Measurements from ENCODE around the gene SH3PXD2A. TPM values are rescaled to one million over a fixed set of nuclear protein-coding genes. Genes with fewer than 3 reads are reported as not detected.

Gene SH3PXD2A
- total and polyA plus RNA-seq, 2 experiments from 2014 or later: 1.8 to 5.0 TPM

- TF ChIP-seq CTCF (conservative IDR thresholded peaks at IDR 0.05; ENCODE audit: low read depth in 2 of 2): no peak
- TF ChIP-seq JUNB (IDR thresholded peaks at IDR 0.05; ENCODE audit: unreplicated experiment): no peak
Measured at GRCh38 chr10:103568505-103568904, 286.9 kb downstream of the SH3PXD2A start (continued).

GRCh38 chr10:103566536-103566935 is 288.8 kb downstream of the SH3PXD2A start:
- H3F3A ChIP-seq (replicated peaks; ENCODE audit: low read depth): no peaks in the 10 kb centered on the region
- H3K4me1 Mint-ChIP-seq: no peaks in the 10 kb centered on the region; the same call in 1 of the 3 replicates
- H3K4me3 ChIP-seq: no peak overlapping the region
- no peak overlapping the region for H3K4me2 ChIP-seq
- H3K27ac Mint-ChIP-seq: no peak overlapping the region
- no peak for ATAC-seq
- TF ChIP-seq CREB1 (CRISPR knock-in tag; IDR thresholded peaks at IDR 0.05; ENCODE audit: low read depth) (no peak), JUNB (IDR thresholded peaks at IDR 0.05; ENCODE audit: unreplicated experiment) (no peak), POLR2AphosphoS5 (IDR thresholded peaks at IDR 0.05; ENCODE audit: low read depth) (no peak), ZNF114 (CRISPR knock-in tag; IDR thresholded peaks at IDR 0.05) (no peak)
- no peaks in the 10 kb centered on the region for H3K9me3 Mint-ChIP-seq
- no peaks in the 10 kb centered on the region for H3K9me2 ChIP-seq (ENCODE audit: insufficient read depth)
- H3K36me3 Mint-ChIP-seq (ENCODE audit: low read depth): no peaks in the 10 kb centered on the region
- DNase-seq (ENCODE audit: low spot score): no peak
- no peaks in the 10 kb centered on the region for H4K20me1 ChIP-seq (replicated peaks; ENCODE audit: insufficient read depth)
- no peaks in the 10 kb centered on the region for H3K79me2 ChIP-seq (replicated peaks; ENCODE audit: insufficient read depth)
- H3K27me3 Mint-ChIP-seq (ENCODE audit: insufficient read depth, low read depth, poor library complexity): peaks cover 3% of the 10 kb centered on the region
- no peak overlapping the region for H3K4me3 Mint-ChIP-seq
- no peaks in the 10 kb centered on the region for H3K36me3 ChIP-seq (ENCODE audit: insufficient read depth)
- no peaks in the 10 kb centered on the region for H3K27me3 ChIP-seq (ENCODE audit: insufficient read depth)
- H3K27ac ChIP-seq (ENCODE audit: low read depth): no peak overlapping the region
- no peak overlapping the region for H2AFZ ChIP-seq
- H3K4me1 ChIP-seq (ENCODE audit: insufficient read depth): no peaks in the 10 kb centered on the region

GRCh38 chr10:103564776-103565520 is 290.4 kb downstream of the SH3PXD2A start:
- no peaks in the 10 kb centered on the region; the same call in 1 of the 3 replicates for H3K4me1 Mint-ChIP-seq
- Histone ChIP-seq H3K4me1 (ENCODE audit: insufficient read depth) (no peaks in the 10 kb centered on the region), H2AFZ (no peak overlapping the region), H3K79me2 (replicated peaks; ENCODE audit: insufficient read depth) (no peaks in the 10 kb centered on the region), H3K27ac (ENCODE audit: low read depth) (no peak overlapping the region), H3K4me3 (no peak overlapping the region), H3F3A (replicated peaks; ENCODE audit: low read depth) (no peaks in the 10 kb centered on the region), H4K20me1 (replicated peaks; ENCODE audit: insufficient read depth) (no peaks in the 10 kb centered on the region), H3K36me3 (ENCODE audit: insufficient read depth) (no peaks in the 10 kb centered on the region), H3K27me3 (ENCODE audit: insufficient read depth) (no peaks in the 10 kb centered on the region), H3K9me2 (ENCODE audit: insufficient read depth) (no peaks in the 10 kb centered on the region), H3K4me2 (no peak overlapping the region)
- peaks cover 4% of the 10 kb centered on the region for H3K27me3 Mint-ChIP-seq (ENCODE audit: insufficient read depth, low read depth, poor library complexity)
- H3K9me3 Mint-ChIP-seq: no peaks in the 10 kb centered on the region
- no peak overlapping the region for H3K27ac Mint-ChIP-seq
- DNase-seq (ENCODE audit: low spot score): peak; percentile 87
- no peaks in the 10 kb centered on the region for H3K36me3 Mint-ChIP-seq (ENCODE audit: low read depth)
- no peak overlapping the region for H3K4me3 Mint-ChIP-seq
- ATAC-seq: peak; percentile 96
- TF ChIP-seq ZNF462 (CRISPR knock-in tag; IDR thresholded peaks at IDR 0.05) (no peak), CTCF (conservative IDR thresholded peaks at IDR 0.05; ENCODE audit: low read depth in 2 of 2) (peak; percentile 92 to 98), JUNB (IDR thresholded peaks at IDR 0.05; ENCODE audit: unreplicated experiment) (no peak), CREB1 (CRISPR knock-in tag; IDR thresholded peaks at IDR 0.05; ENCODE audit: low read depth) (no peak), ZNF331 (CRISPR knock-in tag; IDR thresholded peaks at IDR 0.05; ENCODE audit: low read depth) (no peak)
